HepG2 (cell line): ENCODE results near the gene TEX19. TPM values are rescaled to one million over a fixed set of nuclear protein-coding genes. Genes with fewer than 3 reads are reported as not detected.

ENCODE experiments used
- CCAR2 ChIP-seq: fragments of 200-400 bp; formaldehyde crosslinking; optimal IDR thresholded peaks from 2 replicates; pipeline ENCODE3; 2018; ENCODE audit warnings: low read depth, mild to moderate bottlenecking, low read length, moderate library complexity
- GTF3A ChIP-seq: sonication (generic); formaldehyde crosslinking; conservative IDR thresholded peaks from 2 replicates; pipeline ENCODE4 v1.4.0; 2020; ENCODE audit warnings: mild to moderate bottlenecking, missing genetic modification reagents
- HMG20B ChIP-seq: conservative IDR thresholded peaks from 2 replicates; pipeline ENCODE4 v1.6.1; 2016; ENCODE audit warnings: missing genetic modification reagents, missing compliant biosample characterization
- HNF4A ChIP-seq: sonication (generic); formaldehyde crosslinking; IDR thresholded peaks from 2 replicates; pipeline ENCODE4 v1.4.0; 2020; ENCODE audit warnings: missing genetic modification reagents
- MEIS1 ChIP-seq: sonication (generic); formaldehyde crosslinking; IDR thresholded peaks from 2 replicates; pipeline ENCODE4 v1.9.0; 2021; ENCODE audit warnings: mild to moderate bottlenecking, missing genetic modification reagents, moderate library complexity, borderline replicate concordance
- MEIS2 ChIP-seq: sonication (generic); formaldehyde crosslinking; IDR thresholded peaks from 2 replicates; pipeline ENCODE4 v1.9.0; 2021; ENCODE audit warnings: mild to moderate bottlenecking, missing genetic modification reagents
- MTA3 ChIP-seq: sonication (generic); formaldehyde crosslinking; IDR thresholded peaks from 2 replicates; pipeline ENCODE4 v1.4.0; 2020; ENCODE audit warnings: missing genetic modification reagents
- PHB2 ChIP-seq: fragments of 450-650 bp; IDR thresholded peaks from 2 replicates; pipeline ENCODE4 v1.6.1; 2018; ENCODE audit not compliant: partially characterized antibody
- POLR2A ChIP-seq, 2 experiments: IDR thresholded peaks; 2 replicates each; pipeline ENCODE4 v1.6.1; 2011; ENCODE audit warnings: low read depth in 2 of 2, low read length in 2 of 2, mild to moderate bottlenecking in 1 of 2, moderate library complexity in 1 of 2; ENCODE audit not compliant: insufficient read depth in 1 of 2
- POLR2G ChIP-seq: fragments of 200-400 bp; formaldehyde crosslinking; IDR thresholded peaks from 2 replicates; pipeline ENCODE4 v1.6.1; 2018; ENCODE audit warnings: mild to moderate bottlenecking, low read depth, low read length, moderate library complexity
- SP5 ChIP-seq: IDR thresholded peaks from 2 replicates; pipeline ENCODE4 v1.6.1; 2016; ENCODE audit warnings: low read depth, borderline replicate concordance
- TGIF2 ChIP-seq: IDR thresholded peaks from 2 replicates; pipeline ENCODE4 v1.6.1; 2016; ENCODE audit warnings: control low read depth, missing compliant biosample characterization
- ZBTB20 ChIP-seq: sonication (generic); formaldehyde crosslinking; IDR thresholded peaks from 2 replicates; pipeline ENCODE4 v1.8.1; 2023; ENCODE audit warnings: missing genetic modification reagents, low read depth, mild to moderate bottlenecking, borderline replicate concordance
- ZNF20 ChIP-seq: sonication (generic); formaldehyde crosslinking; IDR thresholded peaks from 2 replicates; pipeline ENCODE4 v1.4.0; 2020; ENCODE audit warnings: mild to moderate bottlenecking, moderate library complexity, missing genetic modification reagents
- ZNF224 ChIP-seq: sonication (generic); formaldehyde crosslinking; IDR thresholded peaks from 2 replicates; pipeline ENCODE4 v1.5.0; 2020; ENCODE audit warnings: mild to moderate bottlenecking, missing genetic modification reagents
- ZNF567 ChIP-seq: sonication (generic); formaldehyde crosslinking; IDR thresholded peaks from 2 replicates; pipeline ENCODE4 v1.8.1; 2023; ENCODE audit warnings: mild to moderate bottlenecking, missing genetic modification reagents, borderline replicate concordance
- ZNF598 ChIP-seq: sonication (generic); formaldehyde crosslinking; IDR thresholded peaks from 2 replicates; pipeline ENCODE4 v1.5.1; 2020; ENCODE audit warnings: mild to moderate bottlenecking, missing genetic modification reagents, borderline replicate concordance
- ZNF749 ChIP-seq: sonication (generic); formaldehyde crosslinking; IDR thresholded peaks from 2 replicates; pipeline ENCODE4 v1.8.0; 2022; ENCODE audit warnings: mild to moderate bottlenecking, missing genetic modification reagents, moderate library complexity, borderline replicate concordance
- polyA plus RNA-seq, 8 experiments: library from polyadenylated mRNA; depleted of rRNA in 3 of 8; stranded (reverse) in 7 of 8; unstranded in 1 of 8; fragments of >200 nt; fragmentation: Illumina TruSeq in 4 of 8; extraction: Trizol in 4 of 8; gene quantifications; 2 replicates each; pipeline versions ENCODE4 v1.2.1 to v1.2.3, GENCODE V29; 2011 to 2016; ENCODE audit warnings: low read depth in 4 of 8, missing spikeins in 1 of 8, mixed read lengths in 1 of 8; ENCODE audit not compliant: insufficient read depth in 1 of 8
- total RNA-seq, 5 experiments: library from RNA; depleted of rRNA; stranded (reverse); fragments of >200 nt; fragmentation: Illumina TruSeq; extraction: Trizol; gene quantifications; 2 replicates each; pipeline ENCODE4 v1.2.3, GENCODE V29; 2016; ENCODE audit warnings: low read depth in 1 of 5
- TF ChIP-seq, protein P1 (sequence below), 2 experiments: sonication (generic) in 1 of 2; formaldehyde crosslinking in 1 of 2; IDR thresholded peaks; 2 replicates each; pipeline versions ENCODE4 v1.4.0 to v1.6.1; 2018 to 2020; ENCODE audit warnings: missing genetic modification reagents in 2 of 2, borderline replicate concordance in 1 of 2, low read depth in 1 of 2, mild to moderate bottlenecking in 1 of 2, missing biosample characterization in 1 of 2
- TF ChIP-seq, protein P2 (sequence below): sonication (generic); formaldehyde crosslinking; conservative IDR thresholded peaks from 2 replicates; pipeline ENCODE4 v1.4.0; 2020; ENCODE audit warnings: missing genetic modification reagents
- TF ChIP-seq, protein P3 (sequence below): sonication (generic); formaldehyde crosslinking; IDR thresholded peaks from 2 replicates; pipeline ENCODE4 v1.4.0; 2020; ENCODE audit warnings: mild to moderate bottlenecking, missing genetic modification reagents
- TF ChIP-seq, protein P4 (sequence below): sonication (generic); formaldehyde crosslinking; IDR thresholded peaks from 2 replicates; pipeline ENCODE4 v1.8.0; 2022; ENCODE audit warnings: missing genetic modification reagents, low read depth, mild to moderate bottlenecking, borderline replicate concordance
- TF ChIP-seq, protein P5 (sequence below): sonication (generic); formaldehyde crosslinking; IDR thresholded peaks from 2 replicates; pipeline ENCODE4 v1.5.0; 2020; ENCODE audit warnings: mild to moderate bottlenecking, missing genetic modification reagents, borderline replicate concordance

TEX19 gene
- total and polyA plus RNA-seq, 2 of the 13 experiments (the other 11 are each of a cell fraction or from before 2014, with no cell fraction given), result 1.3 to 6.0 TPM

DNA sequence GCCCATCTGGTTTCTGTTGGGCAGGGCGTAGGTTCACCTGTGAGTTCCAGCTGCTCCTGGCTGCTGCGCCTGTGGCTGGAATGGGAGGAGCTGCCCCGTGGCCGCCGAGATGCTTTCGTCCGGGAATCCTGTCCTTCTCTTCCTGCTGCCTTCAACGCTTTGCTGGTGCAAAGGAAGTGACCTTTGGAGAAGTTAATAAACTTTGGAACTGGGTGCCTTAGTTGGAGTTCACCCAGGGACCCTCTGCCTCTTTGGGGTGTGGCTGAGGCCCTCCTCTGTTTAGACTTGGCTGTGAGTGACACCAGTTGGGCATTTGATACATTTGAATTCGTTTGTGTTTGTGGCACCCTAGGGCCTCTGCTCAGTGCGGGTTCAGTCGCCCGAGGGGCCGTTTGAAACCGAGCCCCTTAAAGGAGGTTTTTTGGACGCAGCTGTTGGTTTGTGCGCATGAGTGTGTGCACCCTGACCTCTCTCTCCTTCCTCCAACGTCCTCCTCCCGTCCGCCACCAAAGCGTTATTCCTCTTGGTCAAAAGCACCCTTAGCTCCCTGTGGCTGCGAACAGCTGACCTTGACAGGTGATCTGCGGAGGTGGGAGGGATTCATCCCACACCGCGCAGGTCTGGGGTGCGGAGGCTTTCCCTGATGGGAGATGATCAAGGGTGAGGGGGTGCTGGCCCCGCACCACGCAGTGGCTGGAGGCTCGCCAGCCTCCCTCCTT is 16.5 kb upstream of the TEX19 start (continued):
- TF ChIP-seq PHB2 (no peak), ZNF224 (CRISPR knock-in tag) (no peak), POLR2A (IDR thresholded peaks at IDR 0.05; ENCODE audit: insufficient read depth in 1 of 2, low read depth in 2 of 2, low read length in 2 of 2) (0 out of 4 replicates have a peak, but pooled peaks of 1 of the 2 experiments have one; percentile 34), MEIS2 (CRISPR knock-in tag) (no peak), TGIF2 (peak; percentile 83; the same call in 1 of the 2 replicates), ZNF598 (no peak), CCAR2 (no peak), GTF3A (no peak), ZNF567 (no peak), POLR2G (peak; percentile 48), ZBTB20 (CRISPR knock-in tag) (peak; percentile 48; the same call in 1 of the 2 replicates), MTA3 (CRISPR knock-in tag) (no peak), MEIS1 (CRISPR knock-in tag) (0 out of 2 replicates have a peak, but pooled peaks have one; percentile 40), ZNF749 (CRISPR knock-in tag) (no peak), HMG20B (CRISPR knock-in tag) (no peak), SP5 (CRISPR knock-in tag) (no peak; the same call in 1 of the 2 replicates), HNF4A (CRISPR knock-in tag) (peak; percentile 69), ZNF20 (no peak)
- TF ChIP-seq, protein P1, sequence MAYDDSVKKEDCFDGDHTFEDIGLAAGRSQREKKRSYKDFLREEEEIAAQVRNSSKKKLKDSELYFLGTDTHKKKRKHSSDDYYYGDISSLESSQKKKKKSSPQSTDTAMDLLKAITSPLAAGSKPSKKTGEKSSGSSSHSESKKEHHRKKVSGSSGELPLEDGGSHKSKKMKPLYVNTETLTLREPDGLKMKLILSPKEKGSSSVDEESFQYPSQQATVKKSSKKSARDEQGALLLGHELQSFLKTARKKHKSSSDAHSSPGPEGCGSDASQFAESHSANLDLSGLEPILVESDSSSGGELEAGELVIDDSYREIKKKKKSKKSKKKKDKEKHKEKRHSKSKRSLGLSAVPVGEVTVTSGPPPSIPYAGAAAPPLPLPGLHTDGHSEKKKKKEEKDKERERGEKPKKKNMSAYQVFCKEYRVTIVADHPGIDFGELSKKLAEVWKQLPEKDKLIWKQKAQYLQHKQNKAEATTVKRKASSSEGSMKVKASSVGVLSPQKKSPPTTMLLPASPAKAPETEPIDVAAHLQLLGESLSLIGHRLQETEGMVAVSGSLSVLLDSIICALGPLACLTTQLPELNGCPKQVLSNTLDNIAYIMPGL (CRISPR knock-in tag; IDR thresholded peaks at IDR 0.05; ENCODE audit: borderline replicate concordance in 1 of 2, low read depth in 1 of 2), result 0 out of 4 replicates have a peak, but pooled peaks of 1 of the 2 experiments have one; percentile 21
- TF ChIP-seq, protein P2, sequence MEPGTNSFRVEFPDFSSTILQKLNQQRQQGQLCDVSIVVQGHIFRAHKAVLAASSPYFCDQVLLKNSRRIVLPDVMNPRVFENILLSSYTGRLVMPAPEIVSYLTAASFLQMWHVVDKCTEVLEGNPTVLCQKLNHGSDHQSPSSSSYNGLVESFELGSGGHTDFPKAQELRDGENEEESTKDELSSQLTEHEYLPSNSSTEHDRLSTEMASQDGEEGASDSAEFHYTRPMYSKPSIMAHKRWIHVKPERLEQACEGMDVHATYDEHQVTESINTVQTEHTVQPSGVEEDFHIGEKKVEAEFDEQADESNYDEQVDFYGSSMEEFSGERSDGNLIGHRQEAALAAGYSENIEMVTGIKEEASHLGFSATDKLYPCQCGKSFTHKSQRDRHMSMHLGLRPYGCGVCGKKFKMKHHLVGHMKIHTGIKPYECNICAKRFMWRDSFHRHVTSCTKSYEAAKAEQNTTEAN, result no peak
- TF ChIP-seq, protein P3, sequence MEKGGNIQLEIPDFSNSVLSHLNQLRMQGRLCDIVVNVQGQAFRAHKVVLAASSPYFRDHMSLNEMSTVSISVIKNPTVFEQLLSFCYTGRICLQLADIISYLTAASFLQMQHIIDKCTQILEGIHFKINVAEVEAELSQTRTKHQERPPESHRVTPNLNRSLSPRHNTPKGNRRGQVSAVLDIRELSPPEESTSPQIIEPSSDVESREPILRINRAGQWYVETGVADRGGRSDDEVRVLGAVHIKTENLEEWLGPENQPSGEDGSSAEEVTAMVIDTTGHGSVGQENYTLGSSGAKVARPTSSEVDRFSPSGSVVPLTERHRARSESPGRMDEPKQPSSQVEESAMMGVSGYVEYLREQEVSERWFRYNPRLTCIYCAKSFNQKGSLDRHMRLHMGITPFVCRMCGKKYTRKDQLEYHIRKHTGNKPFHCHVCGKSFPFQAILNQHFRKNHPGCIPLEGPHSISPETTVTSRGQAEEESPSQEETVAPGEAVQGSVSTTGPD (CRISPR knock-in tag), result no peak
- TF ChIP-seq, protein P4, sequence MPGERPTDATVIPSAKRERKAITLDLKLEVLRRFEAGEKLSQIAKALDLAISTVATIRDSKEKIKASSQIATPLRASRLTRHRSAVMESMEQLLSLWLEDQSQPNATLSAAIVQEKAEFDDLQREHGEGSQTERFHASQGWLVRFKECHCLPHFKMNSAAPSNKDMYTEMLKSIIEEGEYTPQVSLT (CRISPR knock-in tag), result no peak
- TF ChIP-seq, protein P5, sequence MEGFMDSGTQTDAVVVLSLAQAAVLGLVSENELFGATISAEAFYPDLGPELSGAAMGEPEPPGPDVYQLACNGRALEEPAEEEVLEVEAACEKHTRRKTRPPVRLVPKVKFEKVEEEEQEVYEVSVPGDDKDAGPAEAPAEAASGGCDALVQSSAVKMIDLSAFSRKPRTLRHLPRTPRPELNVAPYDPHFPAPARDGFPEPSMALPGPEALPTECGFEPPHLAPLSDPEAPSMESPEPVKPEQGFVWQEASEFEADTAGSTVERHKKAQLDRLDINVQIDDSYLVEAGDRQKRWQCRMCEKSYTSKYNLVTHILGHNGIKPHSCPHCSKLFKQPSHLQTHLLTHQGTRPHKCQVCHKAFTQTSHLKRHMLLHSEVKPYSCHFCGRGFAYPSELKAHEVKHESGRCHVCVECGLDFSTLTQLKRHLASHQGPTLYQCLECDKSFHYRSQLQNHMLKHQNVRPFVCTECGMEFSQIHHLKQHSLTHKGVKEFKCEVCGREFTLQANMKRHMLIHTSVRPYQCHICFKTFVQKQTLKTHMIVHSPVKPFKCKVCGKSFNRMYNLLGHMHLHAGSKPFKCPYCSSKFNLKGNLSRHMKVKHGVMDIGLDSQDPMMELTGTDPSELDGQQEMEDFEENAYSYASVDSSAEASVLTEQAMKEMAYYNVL (CRISPR knock-in tag), result peak; percentile 65; the same call in 1 of the 2 replicates
